ENCODE results near the gene GALNS.
"Not testable (repeated sequence)": the region's sequence is repeated elsewhere in the genome, so short reads cannot be mapped to it uniquely, and the experiment has no call there.

GALNS gene

DNA sequence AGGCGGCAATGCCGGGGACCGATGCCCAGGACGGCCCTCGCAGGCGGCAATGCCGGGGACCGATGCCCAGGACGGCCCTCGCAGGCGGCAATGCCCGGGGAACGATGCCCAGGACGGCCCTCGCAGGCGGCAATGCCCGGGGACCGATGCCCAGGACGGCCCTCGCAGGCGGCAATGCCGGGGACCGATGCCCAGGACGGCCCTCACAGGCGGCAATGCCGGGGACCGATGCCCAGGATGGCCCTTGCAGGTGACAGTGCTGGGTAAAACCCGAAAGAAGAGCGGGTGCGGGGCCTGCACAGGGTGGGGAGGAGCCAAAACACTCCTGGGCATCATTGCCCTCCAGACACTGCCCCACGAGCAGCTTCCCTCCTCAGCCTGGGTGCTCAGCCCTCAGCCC lies 33.1 kb downstream of the GALNS start:
- H2AFZ ChIP-seq (ENCODE audit: low read depth, low read length); DNase-seq; H3K79me1 ChIP-seq (replicated peaks; ENCODE audit: low read length, poor library complexity, severe bottlenecking); H3K27ac ChIP-seq (ENCODE audit: low read length, poor library complexity, severe bottlenecking); H3K4ac ChIP-seq (ENCODE audit: low read depth in 1 of 2, low read length in 2 of 2); H2BK5ac ChIP-seq (ENCODE audit: low read depth, low read length, poor library complexity, severe bottlenecking); H4K8ac ChIP-seq (ENCODE audit: low read length); H3K4me1 ChIP-seq (ENCODE audit: control insufficient read depth, insufficient read depth, low read depth, low read length); H3K4me3 ChIP-seq (ENCODE audit: insufficient read depth in 1 of 2, low read depth in 1 of 2, low read length in 2 of 2); H2BK15ac ChIP-seq (ENCODE audit: low read depth, poor library complexity, severe bottlenecking); H3K9me3 ChIP-seq (ENCODE audit: control insufficient read depth, low read length); H3K14ac ChIP-seq (ENCODE audit: low read length in 2 of 2); H4K91ac ChIP-seq (ENCODE audit: low read length); H2BK120ac ChIP-seq (ENCODE audit: low read depth, low read length); H3K23ac ChIP-seq (ENCODE audit: low read length in 2 of 2); H2BK12ac ChIP-seq (ENCODE audit: low read length in 2 of 2); H2AK5ac ChIP-seq (ENCODE audit: low read length, severe bottlenecking); H3K9ac ChIP-seq (ENCODE audit: low read length); H3K4me2 ChIP-seq (ENCODE audit: low read length, poor library complexity, severe bottlenecking); H3K18ac ChIP-seq (ENCODE audit: low read depth in 1 of 2, low read length in 2 of 2); H3K27me3 ChIP-seq (ENCODE audit: control insufficient read depth in 1 of 2, insufficient read depth in 1 of 2, low read length in 2 of 2): not testable (repeated sequence)
- peaks cover 27 to 79% of the 10 kb centered on the region in 2 experiments for H3K36me3 ChIP-seq (ENCODE audit: control insufficient read depth in 1 of 2, insufficient read depth in 2 of 2, low read depth in 1 of 2, low read length in 2 of 2)
- WGBS: 95% methylated on average over 26 of the region's 31 CpGs

DNA sequence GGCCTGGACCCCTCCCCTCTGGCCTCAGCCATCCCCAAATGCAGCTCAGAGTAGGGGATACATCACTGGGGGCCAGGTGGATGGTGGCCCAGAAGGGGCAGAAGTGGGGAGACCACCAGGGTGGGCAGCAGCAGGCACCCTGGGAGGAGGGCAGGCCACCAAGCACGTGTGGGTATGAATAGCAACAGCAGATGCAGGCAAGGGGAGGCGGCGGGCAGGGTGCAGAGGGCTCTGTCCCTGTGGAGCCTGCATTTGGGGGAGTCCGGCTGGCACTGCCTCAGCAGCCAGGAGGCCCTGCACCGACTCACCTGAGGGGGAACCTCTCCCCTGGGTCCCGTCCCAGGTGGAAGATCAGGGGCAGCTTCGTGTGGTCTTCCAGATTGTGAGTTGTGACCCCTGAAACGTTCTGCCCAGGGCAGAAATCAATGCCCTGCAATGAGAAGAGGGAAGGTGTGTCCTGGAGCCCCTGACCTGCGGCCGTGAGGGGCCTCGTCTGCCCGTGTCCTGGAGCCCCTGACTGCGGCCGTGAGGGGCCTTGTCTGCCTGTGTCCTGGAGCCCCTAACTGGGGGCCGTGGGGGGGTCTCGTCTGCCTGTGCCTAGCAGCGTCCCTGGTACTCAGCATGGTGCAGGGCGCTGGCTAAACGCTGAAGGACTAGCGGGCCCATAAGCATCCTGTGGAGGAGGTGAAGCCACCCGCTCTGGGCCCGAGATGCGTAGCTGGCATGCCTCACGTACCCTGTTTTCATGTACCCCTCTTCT lies 34.3 kb downstream of the GALNS start:
- Histone ChIP-seq H3K36me3 (ENCODE audit: control insufficient read depth in 1 of 2, insufficient read depth in 2 of 2, low read depth in 1 of 2, low read length in 2 of 2) (peaks cover 24 to 74% of the 10 kb centered on the region in 2 experiments), H2BK120ac (ENCODE audit: low read depth, low read length) (no peak overlapping the region), H3K4me1 (ENCODE audit: control insufficient read depth, insufficient read depth, low read depth, low read length) (peaks cover 3% of the 10 kb centered on the region), H3K4me2 (ENCODE audit: low read length, poor library complexity, severe bottlenecking) (no peak overlapping the region), H2BK15ac (ENCODE audit: low read depth, poor library complexity, severe bottlenecking) (no peak overlapping the region), H3K27me3 (ENCODE audit: control insufficient read depth in 1 of 2, insufficient read depth in 1 of 2, low read length in 2 of 2) (no peaks in the 10 kb centered on the region), H2AK5ac (ENCODE audit: low read length, severe bottlenecking) (no peak overlapping the region), H3K79me1 (replicated peaks; ENCODE audit: low read length, poor library complexity, severe bottlenecking) (no peaks in the 10 kb centered on the region), H3K18ac (ENCODE audit: low read depth in 1 of 2, low read length in 2 of 2) (no peak overlapping the region), H2BK5ac (ENCODE audit: low read depth, low read length, poor library complexity, severe bottlenecking) (no peak overlapping the region), H3K27ac (ENCODE audit: low read length, poor library complexity, severe bottlenecking) (no peak overlapping the region), H4K91ac (ENCODE audit: low read length) (no peak overlapping the region), H2BK12ac (ENCODE audit: low read length in 2 of 2) (no peak overlapping the region), H3K9me3 (ENCODE audit: control insufficient read depth, low read length) (no peaks in the 10 kb centered on the region), H3K14ac (ENCODE audit: low read length in 2 of 2) (no peak overlapping the region), H4K8ac (ENCODE audit: low read length) (no peak overlapping the region), H3K23ac (ENCODE audit: low read length in 2 of 2) (no peak overlapping the region), H3K4ac (ENCODE audit: low read depth in 1 of 2, low read length in 2 of 2) (no peak overlapping the region), H3K4me3 (ENCODE audit: insufficient read depth in 1 of 2, low read depth in 1 of 2, low read length in 2 of 2) (no peak overlapping the region), H3K9ac (ENCODE audit: low read length) (no peak overlapping the region), H2AFZ (ENCODE audit: low read depth, low read length) (no peak overlapping the region)
- WGBS: 93% methylated on average over 23 of the region's 24 CpGs
- DNase-seq: no peak

DNA sequence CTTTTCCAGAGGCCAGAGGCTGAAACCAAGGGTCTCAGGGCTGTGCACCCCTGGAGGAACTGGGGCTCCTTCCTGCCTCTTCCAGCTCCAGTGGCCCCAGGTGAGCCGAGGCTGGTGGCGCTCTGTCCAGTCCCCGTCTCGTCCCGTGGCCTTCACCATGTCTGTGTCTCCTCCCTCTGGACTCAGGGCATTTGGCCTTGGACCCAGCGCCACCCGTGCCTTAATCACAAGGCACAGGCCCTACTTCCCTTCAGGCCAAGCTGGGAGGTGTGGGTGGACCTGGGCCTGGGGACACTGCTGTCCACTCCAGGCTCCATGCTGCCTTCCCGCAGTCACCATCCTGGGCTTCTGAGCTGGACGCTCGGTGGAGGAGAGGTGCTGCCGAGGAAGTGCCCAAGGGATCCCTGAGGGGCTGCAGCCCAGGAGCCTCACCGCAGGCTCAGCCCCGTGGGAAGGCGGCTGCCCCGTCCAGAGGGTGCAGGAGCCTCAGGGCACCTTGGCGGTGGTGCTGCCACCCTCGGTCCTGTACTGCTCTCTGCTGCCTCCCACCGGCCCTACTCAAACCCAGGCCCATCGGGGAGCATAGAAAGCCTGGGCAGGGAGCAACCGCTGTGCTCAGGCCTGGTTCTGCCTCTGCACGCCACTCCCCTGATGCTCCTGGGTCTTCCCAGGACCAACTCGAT lies 35.4 kb downstream of the GALNS start:
- no peak for DNase-seq
- no peak overlapping the region for H3K4me3 ChIP-seq (ENCODE audit: insufficient read depth in 1 of 2, low read depth in 1 of 2, low read length in 2 of 2)
- H2BK5ac ChIP-seq (ENCODE audit: low read depth, low read length, poor library complexity, severe bottlenecking): no peak overlapping the region
- H2BK120ac ChIP-seq (ENCODE audit: low read depth, low read length): no peak overlapping the region
- no peak overlapping the region for H3K14ac ChIP-seq (ENCODE audit: low read length in 2 of 2)
- no peak overlapping the region for H4K8ac ChIP-seq (ENCODE audit: low read length)
- no peak overlapping the region for H2AFZ ChIP-seq (ENCODE audit: low read depth, low read length)
- H3K4me1 ChIP-seq (ENCODE audit: control insufficient read depth, insufficient read depth, low read depth, low read length): peaks cover 3% of the 10 kb centered on the region
- no peak overlapping the region for H3K23ac ChIP-seq (ENCODE audit: low read length in 2 of 2)
- H3K4me2 ChIP-seq (ENCODE audit: low read length, poor library complexity, severe bottlenecking): no peak overlapping the region
- WGBS: 93% methylated on average over 22 of the region's 22 CpGs
- peaks cover 24 to 63% of the 10 kb centered on the region in 2 experiments for H3K36me3 ChIP-seq (ENCODE audit: control insufficient read depth in 1 of 2, insufficient read depth in 2 of 2, low read depth in 1 of 2, low read length in 2 of 2)
- H3K4ac ChIP-seq (ENCODE audit: low read depth in 1 of 2, low read length in 2 of 2): no peak overlapping the region
- no peak overlapping the region for H3K18ac ChIP-seq (ENCODE audit: low read depth in 1 of 2, low read length in 2 of 2)
- no peak overlapping the region for H2AK5ac ChIP-seq (ENCODE audit: low read length, severe bottlenecking)
- no peaks in the 10 kb centered on the region for H3K9me3 ChIP-seq (ENCODE audit: control insufficient read depth, low read length)
- no peak overlapping the region for H2BK15ac ChIP-seq (ENCODE audit: low read depth, poor library complexity, severe bottlenecking)
- no peaks in the 10 kb centered on the region for H3K79me1 ChIP-seq (replicated peaks; ENCODE audit: low read length, poor library complexity, severe bottlenecking)
- H3K27me3 ChIP-seq (ENCODE audit: control insufficient read depth in 1 of 2, insufficient read depth in 1 of 2, low read length in 2 of 2): no peaks in the 10 kb centered on the region
- H2BK12ac ChIP-seq (ENCODE audit: low read length in 2 of 2): no peak overlapping the region
- no peak overlapping the region for H3K9ac ChIP-seq (ENCODE audit: low read length)
- no peak overlapping the region for H4K91ac ChIP-seq (ENCODE audit: low read length)
- H3K27ac ChIP-seq (ENCODE audit: low read length, poor library complexity, severe bottlenecking): no peak overlapping the region

DNA sequence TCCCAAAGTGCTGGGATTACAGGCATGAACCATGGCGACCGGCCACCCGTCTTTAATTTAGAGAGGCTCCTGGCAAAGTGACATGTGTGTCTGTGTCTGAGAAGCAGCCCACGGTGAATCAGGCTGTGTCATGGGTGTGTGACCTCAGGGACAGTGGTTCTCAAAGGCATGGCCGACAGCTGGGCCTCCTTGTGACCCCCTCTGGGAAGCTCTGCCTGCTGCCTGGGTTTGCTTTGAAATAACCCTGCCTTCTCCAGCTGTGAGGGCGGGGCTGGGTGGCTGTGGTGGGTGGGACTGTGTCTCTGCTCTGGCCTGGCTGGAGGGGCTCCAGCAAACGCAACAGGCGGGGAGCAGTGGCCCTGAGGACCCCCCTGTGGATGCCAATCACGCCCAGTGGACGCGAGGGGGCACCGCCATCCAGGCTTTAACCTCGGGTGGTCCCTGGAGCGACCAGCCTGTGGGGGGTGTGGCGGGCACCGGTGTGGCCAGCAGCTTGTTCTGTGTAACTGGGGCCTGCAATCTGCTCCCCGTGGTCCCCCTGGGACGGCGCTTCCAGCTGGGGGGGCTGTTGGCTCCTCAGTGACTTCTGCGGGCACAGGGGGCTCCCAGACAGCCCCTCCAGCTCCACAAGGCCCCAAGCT lies 36.2 kb downstream of the GALNS start:
- H4K8ac ChIP-seq (ENCODE audit: low read length): no peak overlapping the region
- WGBS: 91% methylated on average over 20 of the region's 20 CpGs
- no peak overlapping the region for H2BK12ac ChIP-seq (ENCODE audit: low read length in 2 of 2)
- H3K9ac ChIP-seq (ENCODE audit: low read length): no peak overlapping the region
- H3K9me3 ChIP-seq (ENCODE audit: control insufficient read depth, low read length): no peaks in the 10 kb centered on the region
- no peak overlapping the region for H2AK5ac ChIP-seq (ENCODE audit: low read length, severe bottlenecking)
- no peak overlapping the region for H3K4me3 ChIP-seq (ENCODE audit: insufficient read depth in 1 of 2, low read depth in 1 of 2, low read length in 2 of 2)
- no peak overlapping the region for H3K14ac ChIP-seq (ENCODE audit: low read length in 2 of 2)
- H2BK5ac ChIP-seq (ENCODE audit: low read depth, low read length, poor library complexity, severe bottlenecking): no peak overlapping the region
- H3K27ac ChIP-seq (ENCODE audit: low read length, poor library complexity, severe bottlenecking): no peak overlapping the region
- H2BK120ac ChIP-seq (ENCODE audit: low read depth, low read length): no peak overlapping the region
- no peaks in the 10 kb centered on the region for H3K79me1 ChIP-seq (replicated peaks; ENCODE audit: low read length, poor library complexity, severe bottlenecking)
- no peak for DNase-seq
- H3K27me3 ChIP-seq (ENCODE audit: control insufficient read depth in 1 of 2, insufficient read depth in 1 of 2, low read length in 2 of 2): no peaks in the 10 kb centered on the region
- no peak overlapping the region for H2BK15ac ChIP-seq (ENCODE audit: low read depth, poor library complexity, severe bottlenecking)
- no peak overlapping the region for H2AFZ ChIP-seq (ENCODE audit: low read depth, low read length)
- H3K4me2 ChIP-seq (ENCODE audit: low read length, poor library complexity, severe bottlenecking): no peak overlapping the region
- no peak overlapping the region for H3K23ac ChIP-seq (ENCODE audit: low read length in 2 of 2)
- H3K4ac ChIP-seq (ENCODE audit: low read depth in 1 of 2, low read length in 2 of 2): no peak overlapping the region
- H3K4me1 ChIP-seq (ENCODE audit: control insufficient read depth, insufficient read depth, low read depth, low read length): peaks cover 5% of the 10 kb centered on the region
- no peak overlapping the region for H3K18ac ChIP-seq (ENCODE audit: low read depth in 1 of 2, low read length in 2 of 2)
- H3K36me3 ChIP-seq (ENCODE audit: control insufficient read depth in 1 of 2, insufficient read depth in 2 of 2, low read depth in 1 of 2, low read length in 2 of 2): peaks cover 24 to 55% of the 10 kb centered on the region in 2 experiments
- no peak overlapping the region for H4K91ac ChIP-seq (ENCODE audit: low read length)
